GM19099 (cell line): ENCODE measurements around the gene ZBP1.

Source experiments
- POLR2A ChIP-seq: IDR thresholded peaks from 3 replicates; pipeline ENCODE4 v1.6.1; 2011; ENCODE audit warnings: low read depth; ENCODE audit not compliant: insufficient read length; ENCODE audit errors: extremely low read depth

Gene ZBP1

GRCh38 chr20:57560554-57561355, 59.5 kb downstream of the ZBP1 start, which contains the start of gene PCK1:
Gene PCK1 (plus strand): TSS chr20:57561110. CDS start chr20:57561412, 302 bp downstream.
- no peak for TF ChIP-seq POLR2A

GRCh38 chr20:57559658-57560553, 60.3 kb downstream of the ZBP1 start:
- TF ChIP-seq POLR2A = no peak

GRCh38 chr20:57559289-57559634, 61.0 kb downstream of the ZBP1 start:
- no peak for TF ChIP-seq POLR2A

- no peak for TF ChIP-seq POLR2A
These were observed 61.5 kb downstream of the ZBP1 start for GRCh38 chr20:57558614-57559288.

GRCh38 chr20:57557926-57558613, 62.2 kb downstream of the ZBP1 start:
- no peak for TF ChIP-seq POLR2A

- no peak for TF ChIP-seq POLR2A
These were observed 63.3 kb downstream of the ZBP1 start for GRCh38 chr20:57556980-57557274.

GRCh38 chr20:57555457-57556184, 64.6 kb downstream of the ZBP1 start:
- no peak for TF ChIP-seq POLR2A
